Measurements from ENCODE around the gene DNAH3.
"Not testable (repeated sequence)": the region's sequence is repeated elsewhere in the genome, so short reads cannot be mapped to it uniquely, and the experiment has no call there.

DNAH3 gene

DNA sequence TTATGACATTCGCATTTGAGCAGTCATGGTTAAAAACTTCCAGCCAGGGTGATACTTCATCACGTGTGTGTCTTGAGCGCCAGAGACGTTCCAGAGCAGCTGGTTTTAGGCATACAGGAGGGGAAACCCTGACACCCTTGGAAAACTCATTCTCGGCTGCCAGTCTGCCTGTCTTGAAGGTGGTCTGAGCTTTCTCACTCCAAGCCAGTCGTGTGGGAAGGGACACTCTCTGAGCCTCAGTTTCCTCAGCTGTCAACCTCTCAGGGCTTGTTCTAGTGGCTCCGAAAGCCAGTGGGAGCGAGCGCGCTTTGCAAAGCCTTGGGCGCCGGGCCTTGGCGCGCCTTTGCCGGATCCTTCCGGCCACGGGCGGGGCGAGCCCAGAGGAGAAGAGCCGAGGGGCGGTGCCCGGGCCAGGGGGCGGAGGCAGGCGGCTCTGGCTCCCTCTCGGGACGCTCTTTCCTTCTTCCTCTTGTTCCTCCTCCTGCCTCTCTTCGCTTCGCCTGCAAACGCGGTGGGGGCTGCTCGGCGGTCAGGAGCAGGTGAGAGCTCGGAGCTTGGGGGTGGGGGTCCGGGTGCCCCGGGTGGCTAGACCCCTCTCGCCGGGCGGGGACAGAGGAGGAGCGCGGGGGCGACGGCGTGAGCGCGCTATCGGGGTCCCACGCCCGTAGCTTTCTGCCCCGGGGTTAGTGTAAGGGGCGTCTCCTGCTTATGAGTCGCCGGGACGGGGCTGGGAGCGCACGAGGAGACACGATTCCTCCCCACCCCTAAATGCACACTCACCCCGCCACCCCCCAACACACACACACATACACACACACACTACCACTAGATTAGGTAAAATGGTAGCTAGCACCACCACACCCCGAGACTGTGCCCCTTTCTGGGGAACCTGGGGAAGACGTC is 7.8 kb upstream of the DNAH3 start, which contains the start of gene LDAF1:
Gene LDAF1, plus strand, starts transcription at position 467 of the 903 bp plus-strand sequence. CDS start 2,509 bp downstream, outside the sequence.
- Histone ChIP-seq H3K4me1 (ENCODE audit: control insufficient read depth, insufficient read depth, low read length) (no peaks in the 10 kb centered on the region), H3K4me3 (ENCODE audit: low read length) (peak within 1 kb of the TSS; percentile 80), H3K36me3 (ENCODE audit: control insufficient read depth, insufficient read depth, low read length) (peaks cover 7% of the 10 kb centered on the region; the same call in 1 of the 2 replicates), H3K27ac (ENCODE audit: low read length) (no peak within 1 kb of the TSS), H3K9me3 (ENCODE audit: control insufficient read depth, insufficient read depth, low read length) (no peaks in the 10 kb centered on the region), H3K27me3 (ENCODE audit: control insufficient read depth, insufficient read depth, low read length) (no peaks in the 10 kb centered on the region)
- peak; percentile 33 for DNase-seq (ENCODE audit: low read depth, low spot score)
- WGBS (ENCODE audit: insufficient coverage, insufficient read length): no CpG with 5 or more reads among the region's 59 CpGs

DNA sequence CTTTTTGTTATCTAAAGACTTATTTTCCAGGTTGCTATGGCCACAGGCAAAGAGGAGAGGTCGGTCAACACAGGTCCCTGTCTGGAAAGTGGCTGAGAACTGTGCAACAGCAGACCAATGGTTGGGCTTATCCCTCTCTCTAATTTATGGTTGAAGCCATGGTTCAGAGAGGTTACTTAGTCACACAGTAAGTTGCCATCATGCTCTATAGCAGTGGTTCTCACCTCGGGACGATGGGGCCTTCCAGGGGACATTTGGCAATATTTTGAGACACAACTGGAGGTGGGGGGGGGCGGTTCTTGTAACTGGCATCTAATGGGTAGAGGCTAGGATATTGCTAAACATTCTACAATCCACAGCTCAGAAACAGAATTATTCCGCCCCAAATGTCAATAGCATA is 7.0 kb upstream of the DNAH3 start:
- no peak for DNase-seq (ENCODE audit: low read depth, low spot score)
- H3K4me3 ChIP-seq (ENCODE audit: low read length): no peak overlapping the region
- H3K36me3 ChIP-seq (ENCODE audit: control insufficient read depth, insufficient read depth, low read length): peaks cover 4% of the 10 kb centered on the region; the same call in 1 of the 2 replicates
- no CpG with 5 or more reads among the region's 5 CpGs for WGBS (ENCODE audit: insufficient coverage, insufficient read length)
- no peaks in the 10 kb centered on the region for H3K9me3 ChIP-seq (ENCODE audit: control insufficient read depth, insufficient read depth, low read length)
- H3K4me1 ChIP-seq (ENCODE audit: control insufficient read depth, insufficient read depth, low read length): no peaks in the 10 kb centered on the region
- H3K27me3 ChIP-seq (ENCODE audit: control insufficient read depth, insufficient read depth, low read length): no peaks in the 10 kb centered on the region
- no peak overlapping the region for H3K27ac ChIP-seq (ENCODE audit: low read length)

DNA sequence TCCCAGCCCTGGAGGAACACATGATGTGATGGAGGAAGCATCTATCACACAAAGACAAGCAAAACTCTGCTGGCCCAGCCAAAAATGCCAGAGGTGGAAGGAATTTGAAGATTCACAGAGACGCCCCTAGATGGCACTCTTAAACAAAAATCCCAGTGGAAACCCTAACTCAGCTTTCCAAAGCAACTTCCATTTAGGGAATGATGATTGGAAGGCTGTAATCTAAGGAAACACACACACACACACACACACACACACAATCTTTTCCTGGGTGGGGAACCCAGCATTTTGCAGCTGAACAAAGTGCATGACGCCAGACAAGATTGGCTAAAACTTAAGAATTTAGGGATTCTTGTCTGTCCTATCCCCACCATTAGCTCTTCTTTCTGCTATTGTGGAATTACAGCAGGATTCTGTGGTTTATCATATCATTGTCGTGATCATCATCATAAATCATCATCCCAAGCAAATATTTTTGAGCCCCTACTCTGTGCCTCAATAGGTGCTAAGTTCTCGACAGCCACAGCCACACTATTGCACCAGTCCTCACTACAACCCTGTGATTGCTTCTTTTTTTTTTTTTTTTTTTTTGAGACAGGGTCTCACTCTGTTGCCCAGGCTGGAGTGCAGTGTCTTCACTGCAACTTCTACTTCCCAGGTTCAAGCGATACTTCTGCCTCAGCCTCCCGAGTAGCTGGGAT is 6.3 kb upstream of the DNAH3 start:
- H3K4me1 ChIP-seq (ENCODE audit: control insufficient read depth, insufficient read depth, low read length): no peaks in the 10 kb centered on the region
- no peak overlapping the region for H3K27ac ChIP-seq (ENCODE audit: low read length)
- peak; percentile 50 for DNase-seq (ENCODE audit: low read depth, low spot score)
- H3K36me3 ChIP-seq (ENCODE audit: control insufficient read depth, insufficient read depth, low read length): peaks cover 4% of the 10 kb centered on the region; the same call in 1 of the 2 replicates
- no peak overlapping the region for H3K4me3 ChIP-seq (ENCODE audit: low read length)
- H3K27me3 ChIP-seq (ENCODE audit: control insufficient read depth, insufficient read depth, low read length): no peaks in the 10 kb centered on the region
- no peaks in the 10 kb centered on the region for H3K9me3 ChIP-seq (ENCODE audit: control insufficient read depth, insufficient read depth, low read length)
- WGBS (ENCODE audit: insufficient coverage, insufficient read length): no CpG with 5 or more reads among the region's 6 CpGs

GRCh38 chr16:21156011-21156410 is 5.4 kb upstream of the DNAH3 start:
- not testable (repeated sequence) for H3K4me3 ChIP-seq (ENCODE audit: low read length); H3K4me1 ChIP-seq (ENCODE audit: control insufficient read depth, insufficient read depth, low read length); H3K27ac ChIP-seq (ENCODE audit: low read length); H3K9me3 ChIP-seq (ENCODE audit: control insufficient read depth, insufficient read depth, low read length); H3K36me3 ChIP-seq (ENCODE audit: control insufficient read depth, insufficient read depth, low read length); DNase-seq (ENCODE audit: low read depth, low spot score); H3K27me3 ChIP-seq (ENCODE audit: control insufficient read depth, insufficient read depth, low read length)
- no CpG with 5 or more reads among the region's 1 CpG for WGBS (ENCODE audit: insufficient coverage, insufficient read length)

- H3K4me3 ChIP-seq (ENCODE audit: low read length); H3K4me1 ChIP-seq (ENCODE audit: control insufficient read depth, insufficient read depth, low read length); H3K27me3 ChIP-seq (ENCODE audit: control insufficient read depth, insufficient read depth, low read length); DNase-seq (ENCODE audit: low read depth, low spot score); H3K9me3 ChIP-seq (ENCODE audit: control insufficient read depth, insufficient read depth, low read length); H3K36me3 ChIP-seq (ENCODE audit: control insufficient read depth, insufficient read depth, low read length); H3K27ac ChIP-seq (ENCODE audit: low read length): not testable (repeated sequence)
- no CpG with 5 or more reads among the region's 11 CpGs for WGBS (ENCODE audit: insufficient coverage, insufficient read length)
These were observed 2.6 kb upstream of the DNAH3 start for GRCh38 chr16:21153124-21153729.

- WGBS (ENCODE audit: insufficient coverage, insufficient read length): no CpG with 5 or more reads among the region's 51 CpGs
- H3K27ac ChIP-seq (ENCODE audit: low read length); H3K36me3 ChIP-seq (ENCODE audit: control insufficient read depth, insufficient read depth, low read length); H3K4me1 ChIP-seq (ENCODE audit: control insufficient read depth, insufficient read depth, low read length); DNase-seq (ENCODE audit: low read depth, low spot score); H3K9me3 ChIP-seq (ENCODE audit: control insufficient read depth, insufficient read depth, low read length); H3K4me3 ChIP-seq (ENCODE audit: low read length); H3K27me3 ChIP-seq (ENCODE audit: control insufficient read depth, insufficient read depth, low read length): not testable (repeated sequence)
These were observed 1.7 kb upstream of the DNAH3 start for GRCh38 chr16:21152160-21153030.

DNA sequence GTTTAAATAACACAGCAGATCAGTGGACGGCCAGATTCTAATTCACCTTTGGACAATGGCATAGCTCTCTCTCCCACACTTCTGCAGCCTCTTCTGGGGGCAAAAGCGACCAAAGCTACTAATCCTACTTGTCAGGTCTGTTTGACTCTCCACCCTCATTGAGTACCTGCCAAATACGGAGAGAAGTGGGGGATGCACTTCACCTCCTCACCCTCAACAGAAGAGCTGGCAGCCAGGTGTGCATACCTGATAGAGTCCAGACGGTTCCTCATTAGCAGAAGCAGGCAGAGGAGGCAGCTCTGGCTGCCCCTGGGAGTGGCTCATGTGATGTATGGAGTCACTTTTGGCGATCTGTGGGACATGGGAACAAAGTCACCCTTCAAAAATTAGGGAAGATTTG is 4.9 kb downstream of the DNAH3 start:
- no peaks in the 10 kb centered on the region for H3K27me3 ChIP-seq (ENCODE audit: control insufficient read depth, insufficient read depth, low read length)
- no peak overlapping the region for H3K4me3 ChIP-seq (ENCODE audit: low read length)
- DNase-seq (ENCODE audit: low read depth, low spot score): no peak
- WGBS (ENCODE audit: insufficient coverage, insufficient read length): no CpG with 5 or more reads among the region's 5 CpGs
- H3K4me1 ChIP-seq (ENCODE audit: control insufficient read depth, insufficient read depth, low read length): no peaks in the 10 kb centered on the region
- H3K27ac ChIP-seq (ENCODE audit: low read length): no peak overlapping the region
- H3K9me3 ChIP-seq (ENCODE audit: control insufficient read depth, insufficient read depth, low read length): no peaks in the 10 kb centered on the region
- H3K36me3 ChIP-seq (ENCODE audit: control insufficient read depth, insufficient read depth, low read length): no peaks in the 10 kb centered on the region

GRCh38 chr16:21134053-21134452 is 16.6 kb downstream of the DNAH3 start:
- H3K27me3 ChIP-seq (ENCODE audit: control insufficient read depth, insufficient read depth, low read length): no peaks in the 10 kb centered on the region
- peaks cover 1% of the 10 kb centered on the region; the same call in 1 of the 2 replicates for H3K4me1 ChIP-seq (ENCODE audit: control insufficient read depth, insufficient read depth, low read length)
- no CpG with 5 or more reads among the region's 8 CpGs for WGBS (ENCODE audit: insufficient coverage, insufficient read length)
- no peak for DNase-seq (ENCODE audit: low read depth, low spot score)
- H3K4me3 ChIP-seq (ENCODE audit: low read length): no peak overlapping the region
- no peaks in the 10 kb centered on the region for H3K9me3 ChIP-seq (ENCODE audit: control insufficient read depth, insufficient read depth, low read length)
- H3K27ac ChIP-seq (ENCODE audit: low read length): no peak overlapping the region
- H3K36me3 ChIP-seq (ENCODE audit: control insufficient read depth, insufficient read depth, low read length): no peaks in the 10 kb centered on the region

- no CpG with 5 or more reads among the region's 3 CpGs for WGBS (ENCODE audit: insufficient coverage, insufficient read length)
- no peak for DNase-seq (ENCODE audit: low read depth, low spot score)
- Histone ChIP-seq H3K27me3 (ENCODE audit: control insufficient read depth, insufficient read depth, low read length) (no peaks in the 10 kb centered on the region), H3K4me1 (ENCODE audit: control insufficient read depth, insufficient read depth, low read length) (peaks cover 3% of the 10 kb centered on the region; the same call in 1 of the 2 replicates), H3K9me3 (ENCODE audit: control insufficient read depth, insufficient read depth, low read length) (no peaks in the 10 kb centered on the region), H3K27ac (ENCODE audit: low read length) (no peak overlapping the region), H3K36me3 (ENCODE audit: control insufficient read depth, insufficient read depth, low read length) (no peaks in the 10 kb centered on the region), H3K4me3 (ENCODE audit: low read length) (no peak overlapping the region)
These were observed 19.8 kb downstream of the DNAH3 start for GRCh38 chr16:21130811-21131210.
